Panc1 (cell line): ENCODE data around the gene PELI2. TPM values are rescaled to one million over a fixed set of nuclear protein-coding genes. Genes with fewer than 3 reads are reported as not detected.

ENCODE experiments used
- ATAC-seq: fragments of 200-7000 bp; cut with Tn5 transposase; 2 replicates; pipeline ENCODE4 v1.9.1; 2020; ENCODE audit warnings: mild to moderate bottlenecking, moderate library complexity
- BruUV-seq: library from RNA; stranded (reverse); fragments of 400-500 nt; replicated peaks from 2 replicates; lab custom pipeline; 2021; lab: Mats Ljungman, UMichigan
- CTCF ChIA-PET: fragments of 300-600 bp; sonication (Branson Sonifier 250); formaldehyde crosslinking; loops from one replicate; lab custom pipeline; 2022; ENCODE audit warnings: antibody characterized with exemption; lab: Charles Lee
- POLR2A ChIA-PET: fragments of 300-600 bp; sonication (Branson Sonifier 250); formaldehyde crosslinking; loops from one replicate; lab custom pipeline; 2022; ENCODE audit warnings: antibody characterized with exemption; lab: Charles Lee
- DNase-seq: peaks from one replicate; pipeline ENCODE4 v3.0.0-alpha.2; 2010; ENCODE audit warnings: low read depth, low spot score
- H3K27ac ChIP-seq: 2 replicates; pipeline ENCODE4 v1.5.1; 2011; ENCODE audit warnings: mild to moderate bottlenecking, low read length, inconsistent platforms
- H3K27me3 ChIP-seq: fragments of 200-500 bp; sonication (Bioruptor generic); 2 replicates; pipeline ENCODE4 v1.6.0; 2014; ENCODE audit warnings: low read length, inconsistent platforms; ENCODE audit not compliant: control insufficient read depth, insufficient read depth
- H3K36me3 ChIP-seq: fragments of 200-500 bp; sonication (Bioruptor generic); 2 replicates; pipeline ENCODE4 v1.5.1; 2014; ENCODE audit warnings: inconsistent platforms, mild to moderate bottlenecking, low read length, moderate library complexity; ENCODE audit not compliant: control insufficient read depth, insufficient read depth
- H3K4me1 ChIP-seq: 2 replicates; pipeline ENCODE4 v1.5.1; 2011; ENCODE audit warnings: inconsistent platforms, mild to moderate bottlenecking, low read length, moderate library complexity; ENCODE audit not compliant: control insufficient read depth, insufficient read depth
- H3K4me3 ChIP-seq, 2 experiments: 2 replicates each; pipeline ENCODE4 v1.5.1; 2011 to 2012; ENCODE audit warnings: low read depth in 2 of 2, low read length in 2 of 2, mild to moderate bottlenecking in 2 of 2, inconsistent platforms in 1 of 2, moderate library complexity in 1 of 2
- H3K9me3 ChIP-seq: fragments of 200-500 bp; sonication (Bioruptor generic); 2 replicates; pipeline ENCODE4 v1.5.1; 2014; ENCODE audit warnings: low read depth, mild to moderate bottlenecking, inconsistent platforms, low read length, moderate library complexity; ENCODE audit not compliant: control insufficient read depth, insufficient read depth
- CTCF ChIP-seq: fragments of 450-650 bp; IDR thresholded peaks from 2 replicates; pipeline ENCODE4 v1.5.1; 2017; ENCODE audit warnings: mild to moderate bottlenecking
- POLR2AphosphoS5 ChIP-seq: IDR thresholded peaks from 2 replicates; pipeline ENCODE4 v1.6.1; 2012; ENCODE audit warnings: mild to moderate bottlenecking, low read depth, low read length, moderate library complexity
- SIN3A ChIP-seq: IDR thresholded peaks from 2 replicates; pipeline ENCODE4 v1.6.1; 2012; ENCODE audit warnings: low read depth, mild to moderate bottlenecking, low read length, moderate library complexity, borderline replicate concordance; ENCODE audit not compliant: insufficient read depth
- TCF7L2 ChIP-seq: IDR thresholded peaks from 2 replicates; pipeline ENCODE4 v1.6.1; 2011; ENCODE audit warnings: mild to moderate bottlenecking, low read depth, low read length, inconsistent platforms
- in situ Hi-C: cut with HindIII; loops from 2 replicates; pipeline ENCODE4 v1.10.0; 2016; ENCODE audit warnings: low sequenced_read_pairs, low pct_unique_long_range_greater_than_20kb
- intact Hi-C: fragments of 100-400 bp; cut with micrococcal nuclease; formaldehyde crosslinking; loops from one replicate; pipeline ENCODE4 v1.10.0; 2022; ENCODE audit not compliant: unreplicated experiment
- total RNA-seq: library from RNA; stranded (reverse); gene quantifications from one replicate; pipeline ENCODE4 v1.2.1, GENCODE V29; 2021; ENCODE audit not compliant: unreplicated experiment
- TF ChIP-seq, protein P1 (sequence below), 2 experiments: IDR thresholded peaks; 2 replicates each; pipeline ENCODE4 v1.6.1; 2011 to 2012; ENCODE audit warnings: low read depth in 2 of 2, control low read depth in 1 of 2, low read length in 1 of 2, mild to moderate bottlenecking in 1 of 2, moderate library complexity in 1 of 2; ENCODE audit not compliant: insufficient read depth in 1 of 2

PELI2 gene
- total RNA-seq, 1 experiment from 2014 or later: 0.28 TPM

GRCh38 chr14:56328021-56328420 lies 209.8 kb downstream of the PELI2 start:
- in situ Hi-C loops (no loop called here), intact Hi-C loops (no loop called here)
- ATAC-seq: no peak
- BruUV-seq: no TSS peak
- DNase-seq: no peak
- Histone ChIP-seq H3K4me1 (no peaks in the 10 kb centered on the region), H3K27ac (no peak overlapping the region), H3K27me3 (0 out of 2 replicates have a peak, but pooled peaks cover 2% of the 10 kb centered on the region), H3K9me3 (no peaks in the 10 kb centered on the region), H3K36me3 (no peaks in the 10 kb centered on the region), H3K4me3 (no peak overlapping the region)
- TF ChIP-seq, protein P1, sequence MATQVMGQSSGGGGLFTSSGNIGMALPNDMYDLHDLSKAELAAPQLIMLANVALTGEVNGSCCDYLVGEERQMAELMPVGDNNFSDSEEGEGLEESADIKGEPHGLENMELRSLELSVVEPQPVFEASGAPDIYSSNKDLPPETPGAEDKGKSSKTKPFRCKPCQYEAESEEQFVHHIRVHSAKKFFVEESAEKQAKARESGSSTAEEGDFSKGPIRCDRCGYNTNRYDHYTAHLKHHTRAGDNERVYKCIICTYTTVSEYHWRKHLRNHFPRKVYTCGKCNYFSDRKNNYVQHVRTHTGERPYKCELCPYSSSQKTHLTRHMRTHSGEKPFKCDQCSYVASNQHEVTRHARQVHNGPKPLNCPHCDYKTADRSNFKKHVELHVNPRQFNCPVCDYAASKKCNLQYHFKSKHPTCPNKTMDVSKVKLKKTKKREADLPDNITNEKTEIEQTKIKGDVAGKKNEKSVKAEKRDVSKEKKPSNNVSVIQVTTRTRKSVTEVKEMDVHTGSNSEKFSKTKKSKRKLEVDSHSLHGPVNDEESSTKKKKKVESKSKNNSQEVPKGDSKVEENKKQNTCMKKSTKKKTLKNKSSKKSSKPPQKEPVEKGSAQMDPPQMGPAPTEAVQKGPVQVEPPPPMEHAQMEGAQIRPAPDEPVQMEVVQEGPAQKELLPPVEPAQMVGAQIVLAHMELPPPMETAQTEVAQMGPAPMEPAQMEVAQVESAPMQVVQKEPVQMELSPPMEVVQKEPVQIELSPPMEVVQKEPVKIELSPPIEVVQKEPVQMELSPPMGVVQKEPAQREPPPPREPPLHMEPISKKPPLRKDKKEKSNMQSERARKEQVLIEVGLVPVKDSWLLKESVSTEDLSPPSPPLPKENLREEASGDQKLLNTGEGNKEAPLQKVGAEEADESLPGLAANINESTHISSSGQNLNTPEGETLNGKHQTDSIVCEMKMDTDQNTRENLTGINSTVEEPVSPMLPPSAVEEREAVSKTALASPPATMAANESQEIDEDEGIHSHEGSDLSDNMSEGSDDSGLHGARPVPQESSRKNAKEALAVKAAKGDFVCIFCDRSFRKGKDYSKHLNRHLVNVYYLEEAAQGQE (IDR thresholded peaks at IDR 0.05; ENCODE audit: insufficient read depth in 1 of 2, low read depth in 2 of 2, low read length in 1 of 2): no peak
- TF ChIP-seq SIN3A: no peak
- TF ChIP-seq TCF7L2: no peak
- no peak for TF ChIP-seq POLR2AphosphoS5
- no peak for TF ChIP-seq CTCF
- ChIA-PET CTCF (no interaction called here), POLR2A (no interaction called here)

DNA sequence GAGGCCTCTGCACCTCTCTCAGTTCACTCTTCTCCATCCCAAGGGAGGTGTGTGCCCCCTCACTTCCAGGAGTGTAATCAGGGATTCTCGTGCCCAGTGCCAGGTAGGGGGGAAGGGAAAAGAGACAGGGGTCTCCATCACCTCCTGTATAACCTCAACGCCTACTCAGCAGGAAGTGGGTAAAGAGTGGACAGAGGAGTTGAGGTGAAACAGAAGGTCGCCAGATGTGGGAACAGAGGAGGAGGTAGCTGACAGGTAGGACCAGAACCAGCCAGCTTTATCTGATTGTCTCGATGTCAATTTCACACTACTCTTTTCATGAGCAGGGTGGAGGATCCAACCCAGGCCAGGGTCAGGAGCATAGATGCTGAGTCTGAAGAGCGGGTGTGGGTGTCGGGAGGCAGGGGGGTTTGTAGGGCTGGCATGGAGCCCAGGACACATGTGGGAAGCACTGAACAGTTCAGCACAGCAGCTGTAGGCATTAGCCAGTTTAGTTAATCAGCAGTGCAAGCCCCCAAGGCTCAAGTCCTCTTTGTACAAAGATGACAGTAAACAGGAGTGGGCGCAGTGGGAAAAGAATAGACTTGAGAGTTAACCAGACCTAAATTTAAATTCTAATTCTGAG lies 213.5 kb downstream of the PELI2 start:
- no TSS peak for BruUV-seq
- CTCF ChIA-PET: no interaction called here
- POLR2A ChIA-PET: no interaction called here
- DNase-seq: no peak
- Histone ChIP-seq H3K27me3 (no peaks in the 10 kb centered on the region), H3K4me1 (no peaks in the 10 kb centered on the region), H3K4me3 (no peak overlapping the region), H3K9me3 (no peaks in the 10 kb centered on the region), H3K27ac (no peak overlapping the region), H3K36me3 (no peaks in the 10 kb centered on the region)
- in situ Hi-C loops (no loop called here), intact Hi-C loops (no loop called here)
- TF ChIP-seq POLR2AphosphoS5 (no peak), SIN3A (no peak), CTCF (no peak), TCF7L2 (no peak)
- TF ChIP-seq, protein P1 (IDR thresholded peaks at IDR 0.05; ENCODE audit: insufficient read depth in 1 of 2, low read depth in 2 of 2, low read length in 1 of 2): no peak
- no peak for ATAC-seq
